HFFc6 (cell line): ENCODE results near the gene SGK2. TPM values are rescaled to one million over a fixed set of nuclear protein-coding genes. Genes with fewer than 3 reads are reported as not detected.

ENCODE experiments used
- DNase-seq: peaks from one replicate; pipeline ENCODE4 v3.0.0-alpha.2; 2018
- H3K27ac Mint-ChIP-seq: 2 replicates; pipeline ENCODE4 v1.8.0; 2020; ENCODE audit warnings: mild to moderate bottlenecking, mixed read lengths
- H3K27me3 Mint-ChIP-seq: 2 replicates; pipeline ENCODE4 v1.8.0; 2021; ENCODE audit warnings: mild to moderate bottlenecking, moderate library complexity, mixed read lengths; ENCODE audit not compliant: insufficient read depth
- H3K36me3 Mint-ChIP-seq: 2 replicates; pipeline ENCODE4 v1.8.0; 2021; ENCODE audit warnings: low read depth, mixed read lengths
- H3K4me1 Mint-ChIP-seq: 2 replicates; pipeline ENCODE4 v1.8.0; 2020; ENCODE audit warnings: low read depth, mixed read lengths
- H3K4me3 Mint-ChIP-seq: 2 replicates; pipeline ENCODE4 v1.8.0; 2020; ENCODE audit warnings: mild to moderate bottlenecking, moderate library complexity, mixed read lengths
- H3K9me3 Mint-ChIP-seq: 2 replicates; pipeline ENCODE4 v1.8.0; 2020; ENCODE audit warnings: mild to moderate bottlenecking, mixed read lengths
- CTCF ChIP-seq: fragments of 200-600 bp; sonication (generic); IDR thresholded peaks from 2 replicates; pipeline ENCODE4 v1.5.0; 2021; ENCODE audit warnings: antibody characterized with exemption, mild to moderate bottlenecking
- total RNA-seq, 6 experiments: library from RNA; stranded (reverse); fragmentation: NEBNext Ultra II Directional; extraction: Animal tissue kit (Norgen Biotek cat#: 25700); gene quantifications; 2 replicates in 1 of 6; 3 replicates in 5 of 6; pipeline ENCODE4 v1.2.3, GENCODE V29; 2021

SGK2 gene
- total RNA-seq, 6 experiments from 2014 or later: 0.09 TPM; not detected in 5

DNA sequence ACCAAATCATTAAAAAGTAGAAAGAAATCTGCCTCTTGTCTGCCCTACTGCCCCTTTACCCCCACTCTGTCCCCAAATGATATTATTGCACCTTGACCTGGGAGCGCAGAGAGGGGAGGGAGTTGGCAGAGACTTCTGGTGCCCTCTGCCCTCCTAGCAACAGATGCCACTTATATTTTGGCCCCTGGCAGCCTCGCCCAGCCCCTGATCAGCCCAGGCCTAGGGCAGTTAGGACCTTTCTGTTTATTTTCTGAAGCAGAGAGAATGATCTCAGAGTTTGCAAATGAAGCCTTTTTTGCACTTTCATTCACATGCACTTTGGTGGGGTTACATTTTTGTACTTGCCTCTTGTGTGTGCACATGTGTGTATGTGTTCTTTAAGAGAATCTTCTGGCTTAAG is 8.4 kb upstream of the SGK2 start:
- TF ChIP-seq CTCF: no peak
- Mint-ChIP-seq H3K27me3 (peaks cover 20% of the 10 kb centered on the region), H3K27ac (no peak overlapping the region), H3K36me3 (peaks cover 7% of the 10 kb centered on the region), H3K9me3 (peaks cover 9% of the 10 kb centered on the region), H3K4me1 (peaks cover 5% of the 10 kb centered on the region; the same call in 1 of the 2 replicates), H3K4me3 (no peak overlapping the region)
- DNase-seq: no peak

DNA sequence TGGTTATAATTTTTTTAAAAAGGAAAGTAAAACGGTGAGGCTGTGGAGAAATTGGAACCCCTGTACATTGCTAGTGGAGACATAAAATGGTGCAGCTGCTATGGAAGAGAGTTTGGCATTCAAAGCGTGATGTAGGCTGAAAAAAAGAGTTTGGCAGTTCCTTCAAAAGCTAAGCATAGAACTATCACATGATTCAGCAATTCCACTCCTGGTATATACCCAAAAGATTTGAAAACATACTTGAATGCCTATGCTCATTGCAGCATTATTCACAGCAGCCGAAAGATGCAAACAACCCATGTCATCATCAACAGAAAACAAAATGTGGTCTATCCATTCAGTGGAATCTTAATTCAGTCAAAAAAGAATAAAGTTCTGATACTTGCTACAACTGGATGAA is 4.5 kb upstream of the SGK2 start:
- no peak for DNase-seq
- Mint-ChIP-seq H3K9me3 (no peaks in the 10 kb centered on the region), H3K36me3 (no peaks in the 10 kb centered on the region), H3K4me3 (no peak overlapping the region), H3K4me1 (peaks cover 11% of the 10 kb centered on the region; the same call in 1 of the 2 replicates), H3K27me3 (peaks cover 20% of the 10 kb centered on the region), H3K27ac (no peak overlapping the region)
- no peak for TF ChIP-seq CTCF

DNA sequence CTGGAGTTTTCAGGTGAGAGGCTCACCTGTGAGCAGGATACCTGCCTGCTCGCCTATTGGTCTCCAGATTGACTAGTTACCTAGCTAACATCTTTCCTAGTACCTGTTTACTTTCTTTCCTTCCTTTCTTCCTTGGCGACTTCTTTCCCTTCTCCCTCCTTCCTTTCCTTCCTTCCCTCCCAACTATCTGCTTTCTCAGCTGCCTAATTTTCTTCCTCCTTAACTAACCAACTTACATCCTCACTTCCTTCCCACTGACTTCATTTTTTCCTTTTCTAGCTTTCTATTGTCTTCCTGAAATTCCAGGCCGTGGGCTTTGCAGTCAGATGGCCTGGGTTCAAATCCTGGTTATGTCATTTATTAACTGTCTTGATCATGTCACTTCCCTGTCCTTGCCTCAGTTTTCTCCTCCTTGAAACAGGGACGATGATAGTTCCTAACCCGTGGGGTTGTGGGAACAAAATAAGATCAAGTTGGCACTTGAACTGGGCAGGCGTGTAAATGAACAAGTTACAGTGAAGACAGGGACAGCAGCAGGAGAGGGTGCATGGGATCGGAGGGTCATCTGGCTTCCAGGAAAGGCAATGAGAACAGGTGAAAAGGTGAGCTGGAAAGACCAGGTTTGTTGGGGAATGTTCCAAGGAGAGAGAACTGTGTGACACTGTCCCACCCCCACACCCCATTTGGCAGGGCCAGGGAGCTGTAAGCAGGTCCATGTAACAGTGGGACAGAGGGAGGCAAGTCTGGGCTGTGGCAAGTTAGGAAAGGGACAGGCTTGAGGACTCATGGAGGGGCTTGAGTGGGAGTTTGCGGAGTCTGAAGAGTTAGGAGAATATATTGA is 540 bp downstream of the SGK2 start:
- no peak for TF ChIP-seq CTCF
- Mint-ChIP-seq H3K4me3 (no peak overlapping the region), H3K27me3 (peaks cover 12% of the 10 kb centered on the region), H3K27ac (no peak overlapping the region), H3K9me3 (no peaks in the 10 kb centered on the region), H3K4me1 (peaks cover 6% of the 10 kb centered on the region; the same call in 1 of the 2 replicates), H3K36me3 (no peaks in the 10 kb centered on the region)
- no peak for DNase-seq

DNA sequence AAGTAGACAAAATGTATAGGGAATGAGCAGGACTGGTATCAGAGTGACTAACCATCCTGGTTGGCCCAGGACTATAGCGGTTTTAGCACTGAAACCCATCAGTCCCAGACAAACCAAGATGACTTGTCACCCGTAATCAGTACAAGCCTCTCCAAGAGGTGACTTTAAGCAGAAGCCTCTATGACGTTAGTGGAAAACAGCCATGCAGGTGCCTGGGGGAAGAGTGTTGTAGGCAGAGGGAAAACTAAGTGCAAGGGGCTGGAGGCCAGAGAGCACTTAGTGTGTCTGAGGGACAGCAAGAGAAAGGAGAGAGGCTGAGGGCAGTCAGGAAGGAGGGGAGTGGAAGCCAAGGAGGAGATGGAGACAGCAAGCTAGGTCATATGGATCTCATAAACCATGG is 2.1 kb downstream of the SGK2 start:
- Mint-ChIP-seq H3K9me3 (no peaks in the 10 kb centered on the region), H3K4me1 (peaks cover 6% of the 10 kb centered on the region; the same call in 1 of the 2 replicates), H3K27me3 (peaks cover 6% of the 10 kb centered on the region), H3K36me3 (no peaks in the 10 kb centered on the region), H3K4me3 (no peak overlapping the region), H3K27ac (no peak overlapping the region)
- no peak for DNase-seq
- no peak for TF ChIP-seq CTCF

DNA sequence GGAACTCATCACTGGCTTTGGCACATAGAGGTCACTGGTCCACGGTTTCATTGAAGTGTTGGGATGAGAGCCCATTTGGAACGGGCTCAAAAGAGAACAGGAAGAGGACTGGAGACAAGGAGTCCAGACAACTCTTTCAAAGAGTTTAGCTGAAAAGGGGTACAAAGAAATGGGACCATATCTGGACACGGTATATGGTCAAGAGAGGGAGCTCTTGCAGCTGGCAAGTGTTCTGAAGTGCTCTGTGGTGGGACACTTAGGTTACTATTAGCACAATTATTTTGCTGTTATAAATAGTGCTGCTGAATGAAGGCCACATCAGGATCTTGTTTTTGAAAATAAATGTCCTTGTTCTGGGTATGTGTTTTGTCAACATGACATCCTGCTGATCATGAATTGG is 4.6 kb downstream of the SGK2 start:
- no peaks in the 10 kb centered on the region for H3K36me3 Mint-ChIP-seq
- no peaks in the 10 kb centered on the region for H3K9me3 Mint-ChIP-seq
- no peak overlapping the region for H3K4me3 Mint-ChIP-seq
- TF ChIP-seq CTCF: peak; percentile 30; the same call in 1 of the 2 replicates
- H3K27me3 Mint-ChIP-seq: peaks cover 18% of the 10 kb centered on the region
- no peak overlapping the region for H3K27ac Mint-ChIP-seq
- peaks cover 4% of the 10 kb centered on the region; the same call in 1 of the 2 replicates for H3K4me1 Mint-ChIP-seq
- DNase-seq: no peak
